Skin epidermis (tissue), 12 donors: Measurements from ENCODE around the gene FN1.
"Not testable (repeated sequence)": the region's sequence is repeated elsewhere in the genome, so short reads cannot be mapped to it uniquely, and the experiment has no call there.

Experiments used
- H3K27ac ChIP-seq, 21 experiments: fragments of 200-600 bp; sonication (generic) in 11 of 21; one replicate each; pipeline ENCODE4 v1.5.0; 2020; ENCODE audit warnings: mild to moderate bottlenecking in 3 of 21, inconsistent platforms in 2 of 21, moderate library complexity in 2 of 21
- H3K4me3 ChIP-seq, 7 experiments: fragments of 200-600 bp; sonication (generic) in 2 of 7; one replicate each; pipeline ENCODE4 v1.5.0; 2020; ENCODE audit warnings: inconsistent platforms in 2 of 7, mild to moderate bottlenecking in 2 of 7, moderate library complexity in 1 of 7

FN1 gene

DNA sequence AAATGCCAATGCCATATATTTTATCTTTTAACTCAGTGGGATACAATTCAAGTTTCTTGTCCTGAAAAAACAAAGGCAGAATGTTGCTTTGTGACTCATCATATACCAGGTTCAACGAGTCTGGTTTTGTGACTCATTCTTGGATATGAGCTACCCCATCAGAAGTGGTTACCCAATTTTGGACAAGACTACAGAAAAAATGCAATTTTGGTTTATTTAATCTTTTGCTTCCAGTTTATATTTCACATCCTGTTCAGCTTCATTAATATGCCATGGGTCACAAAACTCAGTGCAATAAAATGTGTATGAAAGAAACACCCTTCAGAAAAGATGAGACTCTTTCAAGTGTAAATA, 25.0 kb downstream of the FN1 start:
- H3K27ac ChIP-seq, result peak overlapping the region in 1 of 21 experiments; percentile 28

GRCh38 chr2:215410181-215410931, 25.5 kb downstream of the FN1 start:
- H3K4me3 ChIP-seq, result not testable (repeated sequence)
- peak overlapping the region in 1 of 21 experiments; percentile 28 for H3K27ac ChIP-seq

More for the DNA sequence above, 25.0 kb downstream of the FN1 start:
- H3K4me3 ChIP-seq, result no peak overlapping the region

- H3K27ac ChIP-seq, result no peak overlapping the region
Measured at GRCh38 chr2:215409331-215410127, 26.3 kb downstream of the FN1 start.

GRCh38 chr2:215408441-215408840, 27.4 kb downstream of the FN1 start:
- not testable (repeated sequence) for H3K27ac ChIP-seq, H3K4me3 ChIP-seq

More at GRCh38 chr2:215409331-215410127, 26.3 kb downstream of the FN1 start:
- H3K4me3 ChIP-seq, result no peak overlapping the region

DNA sequence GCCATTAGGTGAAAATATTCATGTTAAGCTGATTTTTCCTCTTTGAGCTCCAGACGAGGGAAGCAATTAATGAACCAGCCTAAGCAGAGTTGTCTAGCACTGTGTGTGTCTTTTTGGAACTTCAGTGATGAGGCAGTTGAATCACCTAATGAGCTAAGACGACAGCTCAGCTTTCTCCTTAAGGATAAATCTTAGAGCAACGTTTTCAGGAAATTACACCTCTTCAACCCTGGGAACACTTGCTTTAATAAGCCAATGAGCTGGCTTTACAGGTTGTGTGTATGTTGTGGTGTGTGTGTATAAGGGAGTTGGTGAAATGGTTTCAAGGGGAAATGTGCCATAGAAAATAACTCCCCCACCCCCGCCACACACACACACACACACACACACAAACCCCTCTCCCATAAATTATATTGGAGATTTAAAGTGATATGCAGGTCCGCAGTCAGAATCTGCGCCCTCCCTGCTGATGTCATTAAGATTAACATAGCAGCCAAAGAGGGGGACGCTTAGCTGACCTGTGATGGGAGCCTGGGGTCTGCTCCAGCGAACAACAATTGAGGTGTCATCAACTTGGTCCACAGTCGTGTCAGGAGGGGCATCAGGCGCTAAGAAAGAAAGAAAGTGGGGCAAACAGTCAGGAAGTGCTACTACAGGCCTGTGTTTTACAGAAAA, 28.1 kb downstream of the FN1 start:
- H3K27ac ChIP-seq, result no peak overlapping the region
- H3K4me3 ChIP-seq, result no peak overlapping the region

DNA sequence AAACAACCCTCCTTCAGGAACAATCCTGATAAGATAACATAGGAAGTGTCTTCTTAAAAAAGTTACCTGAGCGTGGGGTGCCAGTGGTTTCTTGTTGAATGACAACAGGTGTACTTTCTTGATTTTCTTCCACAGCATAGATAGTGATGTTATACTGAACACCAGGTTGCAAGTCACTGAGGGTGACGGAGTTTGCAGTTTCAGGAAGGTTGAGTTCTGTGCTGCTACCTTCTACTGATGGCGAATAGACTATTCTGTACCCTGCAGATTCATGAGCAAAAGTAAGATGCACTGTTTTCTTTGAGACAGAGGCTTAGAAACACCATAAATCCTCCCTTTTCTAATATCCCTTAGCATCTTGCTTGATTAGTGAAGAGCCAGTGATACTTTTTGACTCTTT, 28.8 kb downstream of the FN1 start:
- no peak overlapping the region for H3K4me3 ChIP-seq
- no peak overlapping the region for H3K27ac ChIP-seq

DNA sequence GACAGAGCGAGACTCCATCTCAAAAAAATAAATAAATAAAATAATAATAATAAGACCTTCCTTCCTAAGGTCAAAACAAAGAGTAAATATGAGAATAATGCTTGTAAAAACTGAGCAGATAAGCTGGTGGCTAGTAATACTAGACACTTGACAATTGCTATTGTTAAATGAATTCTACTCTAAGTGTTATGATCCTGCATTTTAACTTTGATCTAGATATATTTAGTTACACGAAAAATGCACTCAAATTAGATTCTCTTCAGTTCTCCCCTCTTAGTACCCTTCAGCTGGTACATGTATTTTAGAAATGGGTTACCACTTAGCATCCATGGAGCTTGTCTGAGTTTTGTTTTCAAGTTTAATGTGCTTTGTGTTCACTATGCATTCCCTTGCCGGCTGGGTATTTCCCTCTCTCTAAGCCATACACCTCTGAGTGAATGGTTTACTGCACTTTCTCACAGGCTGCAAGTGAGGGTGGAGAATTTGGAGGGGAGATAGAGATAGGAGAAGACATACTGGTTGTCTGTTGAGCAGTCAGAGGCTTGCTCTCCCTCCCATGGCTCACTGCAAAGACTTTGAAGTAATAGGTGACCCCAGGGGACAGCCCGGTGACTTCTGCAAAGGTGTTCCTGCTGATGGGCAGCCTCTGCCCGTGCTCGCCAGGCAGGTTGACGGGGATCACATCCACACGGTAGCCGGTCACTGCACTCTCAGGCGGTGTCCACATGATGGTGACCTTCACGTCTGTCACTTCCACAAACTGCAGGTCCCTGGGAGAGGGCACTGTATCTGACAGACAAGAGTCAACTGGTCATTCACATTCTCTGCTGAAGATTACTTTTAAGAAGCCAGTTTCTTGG, 29.9 kb downstream of the FN1 start:
- no peak overlapping the region for H3K27ac ChIP-seq
- no peak overlapping the region for H3K4me3 ChIP-seq

GRCh38 chr2:215404348-215405012, 31.4 kb downstream of the FN1 start:
- H3K4me3 ChIP-seq, result no peak overlapping the region
- H3K27ac ChIP-seq, result no peak overlapping the region

DNA sequence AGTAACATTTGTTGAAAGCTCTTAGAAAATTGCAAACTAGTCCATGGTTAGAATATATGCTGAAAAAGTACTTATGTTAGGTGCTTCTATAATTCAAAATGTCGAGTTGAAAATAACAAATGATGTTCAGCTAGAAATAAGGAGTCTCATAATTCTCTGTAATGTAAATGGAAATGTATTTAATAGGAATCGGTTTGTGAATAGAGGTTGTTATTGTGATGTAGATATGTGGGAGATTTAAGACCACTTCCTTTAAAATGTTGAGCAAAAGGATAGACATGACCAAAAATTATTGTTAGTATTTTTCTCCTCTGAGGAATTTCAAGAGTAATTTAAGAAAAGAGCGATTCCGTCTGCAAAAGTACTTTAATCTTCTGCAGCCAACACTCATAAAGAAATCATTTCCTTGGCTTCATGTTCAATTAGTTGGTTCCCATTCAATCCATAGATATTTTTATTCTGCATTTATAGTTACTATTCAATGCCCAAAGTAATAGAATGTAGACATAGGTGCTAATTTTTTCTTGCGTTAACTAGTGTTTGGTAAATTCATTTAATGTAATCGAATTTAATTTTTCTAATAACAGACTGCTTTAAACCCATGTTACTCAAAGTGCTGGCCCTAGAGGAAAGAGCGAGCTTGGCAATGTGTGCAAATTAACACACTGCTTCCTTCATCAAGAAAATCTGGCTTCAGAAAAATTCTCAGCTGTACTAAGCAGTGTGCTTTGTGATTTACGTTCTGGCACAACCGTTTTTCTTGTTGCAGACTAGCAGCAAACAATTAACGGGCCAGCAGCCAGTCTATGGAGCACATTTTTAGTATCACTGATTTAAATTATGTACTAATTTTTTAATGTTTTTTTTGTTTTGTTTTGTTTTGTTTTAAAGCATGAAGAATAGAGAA, 32.2 kb downstream of the FN1 start:
- Histone ChIP-seq H3K4me3 (no peak overlapping the region), H3K27ac (no peak overlapping the region)

DNA sequence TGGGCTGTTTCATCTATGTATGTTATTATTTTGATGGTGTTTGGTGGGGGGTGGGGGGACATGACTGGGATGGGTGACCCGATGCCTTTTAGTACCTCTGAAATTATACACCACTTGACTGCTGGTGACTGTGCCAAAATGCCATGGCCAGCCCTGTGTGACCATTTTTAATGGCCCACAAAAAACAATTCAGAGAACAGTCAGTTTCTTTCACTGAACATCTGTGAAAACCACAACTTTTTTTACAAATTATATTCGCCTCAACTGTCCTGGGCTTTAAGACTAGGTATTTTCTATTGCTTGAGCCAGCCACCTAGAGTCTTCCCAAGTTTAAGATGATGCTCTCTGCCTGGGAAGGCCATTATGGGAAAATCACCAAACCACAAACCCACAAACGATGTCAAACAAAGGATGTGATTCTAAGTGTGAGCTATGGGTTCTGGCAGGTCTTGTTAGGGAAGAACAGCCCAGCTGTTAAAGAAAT, 33.9 kb downstream of the FN1 start:
- Histone ChIP-seq H3K4me3 (no peak overlapping the region), H3K27ac (no peak overlapping the region)

- Histone ChIP-seq H3K4me3 (no peak overlapping the region), H3K27ac (no peak overlapping the region)
Measured at GRCh38 chr2:215399067-215399716, 36.7 kb downstream of the FN1 start.

DNA sequence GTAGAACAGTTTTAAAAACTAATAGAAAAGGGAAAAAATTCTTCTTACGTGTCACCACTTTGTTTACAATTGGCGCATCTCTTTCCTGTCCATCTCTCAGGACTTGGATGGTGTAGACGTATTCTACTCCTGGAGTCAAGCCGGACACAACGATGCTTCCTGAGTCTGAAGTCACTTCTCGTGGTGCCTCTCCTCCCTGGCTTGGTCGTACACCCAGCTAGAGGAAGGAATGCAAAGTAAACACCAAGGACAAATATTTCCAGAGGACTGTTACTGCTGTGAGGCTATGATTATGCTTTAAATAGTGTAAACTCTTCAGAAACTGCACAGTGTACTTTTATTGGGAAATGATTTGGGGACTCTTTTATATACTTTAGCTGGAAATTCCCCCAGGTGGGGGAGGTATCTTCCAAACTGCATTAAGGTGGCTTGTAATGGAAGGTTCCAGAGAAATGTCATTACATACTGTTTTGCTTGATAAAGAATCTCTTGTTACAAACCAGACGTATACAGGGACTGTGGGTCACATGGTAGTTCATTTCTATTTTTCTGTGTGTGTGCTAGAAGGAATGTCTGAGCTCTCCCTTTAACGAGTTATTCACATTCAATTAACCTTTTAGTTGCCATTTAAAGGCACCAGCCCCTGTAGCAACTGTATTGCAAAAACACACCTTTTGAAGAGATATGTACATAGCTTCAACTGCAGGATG, 38.1 kb downstream of the FN1 start:
- Histone ChIP-seq H3K27ac (no peak overlapping the region), H3K4me3 (no peak overlapping the region)

GRCh38 chr2:215396595-215397313, 39.1 kb downstream of the FN1 start:
- H3K27ac ChIP-seq, result no peak overlapping the region
- H3K4me3 ChIP-seq, result no peak overlapping the region

GRCh38 chr2:215395687-215396460, 40.0 kb downstream of the FN1 start:
- Histone ChIP-seq H3K4me3 (no peak overlapping the region), H3K27ac (no peak overlapping the region)

DNA sequence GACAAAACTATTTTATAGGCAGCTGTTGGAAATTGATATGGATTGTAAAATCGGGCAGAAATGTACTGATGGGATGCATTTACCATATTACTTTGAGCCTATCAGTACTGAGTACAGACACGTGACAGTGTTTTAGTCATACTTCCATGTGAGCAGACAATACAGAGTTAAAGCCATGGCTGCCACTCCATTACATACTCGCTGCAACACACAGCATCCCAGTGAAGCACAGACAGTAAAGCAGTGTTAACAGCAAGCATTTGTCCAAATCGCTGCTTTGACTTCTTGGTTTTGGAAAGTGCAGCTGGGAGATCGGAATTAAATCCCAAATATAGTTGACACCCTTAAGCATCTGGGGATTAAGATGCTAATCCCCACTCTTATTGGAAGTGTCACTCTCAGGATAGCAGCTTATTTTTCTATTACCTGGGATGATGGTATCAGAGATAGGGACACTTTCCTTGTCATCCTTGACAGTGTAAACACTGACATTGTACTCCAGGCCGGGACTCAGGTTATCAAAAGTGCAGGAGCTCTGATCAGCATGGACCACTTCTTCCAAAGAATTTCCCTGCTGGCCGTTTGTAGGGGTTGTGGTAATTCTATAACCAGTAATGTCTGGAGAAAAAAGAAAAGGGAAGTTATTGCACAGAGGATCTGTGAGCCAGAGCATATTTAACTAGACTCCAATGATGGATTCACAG, 41.6 kb downstream of the FN1 start:
- Histone ChIP-seq H3K4me3 (no peak overlapping the region), H3K27ac (no peak overlapping the region)
